ENCODE measurements around the gene MAML3.

Gene MAML3

GRCh38 chr4:139907001-139907809, 246.8 kb downstream of the MAML3 start:
- no peak for DNase-seq (ENCODE audit: low read depth in 2 of 2, low spot score in 1 of 2)

- DNase-seq (ENCODE audit: low read depth in 2 of 2, low spot score in 1 of 2): no peak
Measured at GRCh38 chr4:139905489-139905888, 248.5 kb downstream of the MAML3 start.

DNA sequence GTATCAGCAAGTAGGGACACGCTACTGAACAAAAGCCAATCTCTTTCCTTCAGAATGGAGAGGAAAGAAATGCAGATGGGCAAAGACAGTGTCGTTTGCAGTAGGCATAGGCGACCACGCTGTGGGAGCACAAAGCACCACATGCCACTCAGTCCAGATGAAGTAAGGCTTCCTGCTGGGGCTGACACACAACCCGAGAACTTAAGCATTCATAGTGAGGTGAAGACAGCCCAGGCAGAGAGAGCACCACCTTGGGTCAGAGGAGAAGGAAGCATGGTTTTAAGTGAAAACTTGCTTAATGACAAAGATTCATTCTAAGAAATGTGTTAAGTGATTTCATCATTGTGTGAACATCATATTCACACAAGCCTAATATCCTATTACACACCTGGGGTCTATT, 249.6 kb downstream of the MAML3 start:
- DNase-seq (ENCODE audit: low read depth in 2 of 2, low spot score in 1 of 2): no peak

GRCh38 chr4:139903845-139904244, 250.1 kb downstream of the MAML3 start:
- DNase-seq (ENCODE audit: low read depth in 2 of 2, low spot score in 1 of 2): no peak

DNA sequence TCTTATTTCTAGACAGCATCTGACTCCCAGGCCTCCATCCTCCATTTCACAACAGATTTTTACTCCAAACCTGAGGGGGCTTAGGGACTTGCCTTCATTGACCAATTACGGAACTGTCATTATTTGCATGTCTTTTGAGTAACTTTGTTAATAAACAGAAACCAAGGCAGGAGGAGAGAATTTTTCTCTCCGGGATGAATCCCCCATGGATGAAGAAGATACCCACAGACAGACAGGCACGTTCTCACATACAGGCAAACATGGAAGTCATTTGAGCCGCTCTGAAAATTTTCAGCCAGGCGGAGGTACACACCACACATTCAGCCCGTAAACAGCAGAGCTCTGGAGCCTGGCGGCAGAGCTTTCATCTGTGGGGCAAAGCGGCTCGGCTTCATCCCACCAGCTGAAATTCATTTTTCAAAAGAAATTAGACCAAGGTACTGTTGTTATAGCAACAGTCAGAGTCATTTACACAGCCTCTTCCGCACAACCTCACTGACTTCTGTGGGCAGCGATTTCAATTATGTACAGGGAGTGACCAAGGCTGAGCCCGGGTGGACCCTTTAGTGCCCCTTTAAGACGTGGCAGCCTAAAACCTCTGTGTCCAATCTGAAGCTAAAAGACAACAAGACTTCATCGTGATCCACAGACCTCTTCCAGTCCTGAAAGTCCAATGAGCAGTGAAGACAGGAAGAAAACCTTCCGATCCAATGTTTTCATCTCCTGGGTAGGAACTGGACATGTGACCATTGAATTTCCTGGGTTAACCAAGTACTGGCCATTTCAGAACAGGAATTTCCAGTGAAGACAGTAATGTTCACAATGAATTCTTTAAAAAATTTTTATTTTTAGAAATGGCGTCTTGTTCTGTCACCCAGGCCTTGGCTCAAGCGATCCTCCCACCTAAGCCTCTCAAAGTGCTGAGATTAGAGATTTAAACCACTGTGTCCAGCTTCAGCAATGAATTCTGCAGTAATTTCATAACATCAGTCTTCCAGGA, 251.4 kb downstream of the MAML3 start:
- no peak for DNase-seq (ENCODE audit: low read depth in 2 of 2, low spot score in 1 of 2)

GRCh38 chr4:139901531-139902320, 252.3 kb downstream of the MAML3 start:
- DNase-seq (ENCODE audit: low read depth in 2 of 2, low spot score in 1 of 2): no peak

DNA sequence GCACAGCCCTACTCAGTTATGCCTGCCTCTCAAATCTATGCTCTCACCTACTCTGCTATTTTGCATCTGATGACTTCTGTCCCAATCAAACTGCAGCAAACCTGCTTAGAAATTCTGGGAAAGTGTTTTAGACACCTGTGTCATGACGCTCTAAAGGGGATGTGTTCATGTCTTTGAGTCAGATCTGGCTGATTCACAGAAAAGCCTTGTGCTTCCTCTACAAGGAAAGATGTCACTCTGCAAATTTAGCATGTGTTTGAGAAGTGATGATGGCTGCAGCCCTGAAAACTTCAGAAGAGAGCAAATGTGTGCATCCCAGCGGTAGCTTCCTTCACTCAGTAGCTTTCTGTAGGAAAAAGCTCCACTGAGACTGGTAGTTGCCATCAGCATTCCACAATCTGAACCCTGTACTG, 253.0 kb downstream of the MAML3 start:
- DNase-seq (ENCODE audit: low read depth in 2 of 2, low spot score in 1 of 2): no peak

GRCh38 chr4:139899346-139899745, 254.6 kb downstream of the MAML3 start:
- no peak for DNase-seq (ENCODE audit: low read depth in 2 of 2, low spot score in 1 of 2)

DNA sequence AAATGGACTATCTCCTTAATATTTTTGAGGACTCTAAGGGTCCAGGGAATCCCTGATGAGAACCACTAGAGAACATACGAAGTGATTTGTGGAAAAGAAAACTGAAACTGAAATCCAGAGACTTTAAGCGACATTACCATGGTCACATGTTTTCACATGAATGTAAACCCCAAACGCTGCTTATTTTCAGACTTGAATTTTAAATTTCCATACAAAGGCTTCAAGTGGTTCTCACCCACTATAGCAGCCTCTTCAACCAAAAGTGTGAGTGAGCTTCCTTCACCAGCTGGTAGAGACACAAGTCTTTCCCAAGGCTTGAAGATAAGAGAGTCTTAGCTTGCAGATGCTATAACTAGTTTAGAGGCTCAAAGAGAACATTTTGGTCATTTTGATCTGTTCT, 255.7 kb downstream of the MAML3 start:
- DNase-seq (ENCODE audit: low read depth in 2 of 2, low spot score in 1 of 2): no peak

DNA sequence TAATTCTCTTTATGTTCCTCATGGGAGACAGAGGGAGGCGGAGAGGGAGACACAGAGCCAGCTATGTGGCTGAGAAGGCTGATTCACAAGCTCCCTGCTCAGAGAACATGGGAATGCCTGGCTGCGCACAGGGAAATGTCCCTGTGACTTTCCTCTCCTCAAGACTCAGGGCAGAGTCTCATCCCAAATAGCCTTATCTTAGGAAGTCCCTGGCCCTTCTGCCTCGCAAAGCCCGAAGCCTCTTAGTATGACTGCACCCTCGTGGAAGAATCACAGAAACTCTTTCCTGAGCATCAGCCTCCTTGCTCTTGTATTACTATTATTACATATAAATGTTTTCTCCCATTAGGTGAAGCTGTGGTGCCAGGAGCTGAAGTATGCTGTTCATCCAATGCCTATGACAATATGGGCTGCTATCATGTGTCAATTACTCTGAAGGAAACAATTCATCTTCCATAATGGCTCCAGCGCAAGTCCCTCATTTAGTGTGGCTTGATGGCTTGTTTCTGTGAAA, 257.8 kb downstream of the MAML3 start:
- DNase-seq (ENCODE audit: low read depth in 2 of 2, low spot score in 1 of 2): no peak

- DNase-seq (ENCODE audit: low read depth in 2 of 2, low spot score in 1 of 2): no peak
Measured at GRCh38 chr4:139893801-139894200, 260.2 kb downstream of the MAML3 start.

DNA sequence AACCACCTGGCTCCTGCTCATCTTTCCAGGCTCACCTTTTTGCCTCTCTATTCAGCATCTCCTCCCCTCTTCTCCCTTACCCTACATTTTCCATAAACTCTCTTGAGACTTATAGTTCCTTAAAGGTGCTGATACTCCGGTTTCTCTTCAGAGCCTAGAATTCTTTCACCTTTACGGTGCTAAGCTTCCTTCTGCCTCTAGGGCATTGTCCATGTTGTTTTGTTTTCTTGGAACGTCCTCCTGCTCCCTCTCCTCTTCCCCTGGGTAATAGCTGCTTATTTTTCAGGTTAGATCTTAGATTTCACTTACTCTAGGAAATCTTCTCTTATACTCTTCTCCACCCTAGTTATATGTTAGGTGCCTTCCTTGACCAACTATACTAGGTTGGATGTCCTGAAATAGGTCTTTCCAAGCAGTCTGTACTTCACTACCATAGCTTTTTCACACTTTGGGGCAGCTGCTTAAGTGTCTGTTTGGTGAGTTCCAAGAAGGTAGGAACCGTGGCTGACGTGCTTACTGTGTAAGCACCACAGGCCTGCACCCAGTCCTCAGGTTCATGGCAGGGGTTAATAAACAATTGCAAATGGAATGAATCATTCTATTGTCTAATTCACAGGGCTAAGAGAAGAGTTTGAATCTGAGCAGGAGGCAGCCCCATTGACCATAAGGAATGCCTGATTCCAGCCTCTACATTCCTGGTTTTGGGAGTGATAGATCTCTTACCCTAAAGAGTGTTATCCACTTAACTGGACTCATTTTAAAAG, 260.8 kb downstream of the MAML3 start:
- DNase-seq (ENCODE audit: low read depth in 2 of 2, low spot score in 1 of 2): no peak

DNA sequence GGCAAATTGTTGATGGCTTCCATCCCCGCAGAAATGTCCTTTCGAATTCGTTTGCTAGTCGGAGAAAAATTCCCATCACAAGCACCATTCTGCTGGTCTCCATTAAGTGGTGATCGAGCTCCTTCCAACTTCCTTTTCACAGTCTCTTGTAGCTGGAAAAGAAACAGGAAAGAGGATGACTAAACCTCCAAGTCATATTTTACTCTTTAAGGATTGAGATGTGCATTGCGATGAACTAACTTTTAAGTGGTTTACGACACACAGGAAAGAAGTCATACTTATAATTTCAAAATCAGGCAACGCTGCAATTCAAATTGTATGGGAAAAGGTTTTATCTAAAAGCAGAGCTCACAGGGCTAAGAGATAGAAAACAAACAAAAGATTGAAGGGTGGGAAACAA, 263.2 kb downstream of the MAML3 start:
- DNase-seq (ENCODE audit: low read depth in 2 of 2, low spot score in 1 of 2): no peak

GRCh38 chr4:139889901-139890300, 264.1 kb downstream of the MAML3 start:
- DNase-seq (ENCODE audit: low read depth in 2 of 2, low spot score in 1 of 2): no peak

DNA sequence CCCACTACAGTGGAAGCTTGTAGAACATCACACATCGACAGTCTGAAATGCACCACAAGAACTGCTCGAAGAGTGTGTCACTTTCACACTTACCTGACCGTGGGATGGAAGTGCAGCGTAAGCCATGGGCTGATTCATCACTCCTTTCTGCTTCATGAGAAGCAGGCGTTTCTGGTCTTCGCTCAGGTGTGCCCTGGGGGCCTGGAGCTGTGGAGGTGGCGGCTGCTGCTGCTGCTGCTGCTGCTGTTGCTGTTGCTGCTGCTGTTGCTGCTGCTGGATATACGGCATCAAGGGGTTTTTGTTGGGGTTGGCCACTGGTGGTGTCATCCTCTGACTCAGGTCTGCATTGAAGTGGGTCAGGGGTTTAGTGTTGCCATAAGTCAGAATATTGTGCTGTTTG, 264.7 kb downstream of the MAML3 start:
- no peak for DNase-seq (ENCODE audit: low read depth in 2 of 2, low spot score in 1 of 2)

DNA sequence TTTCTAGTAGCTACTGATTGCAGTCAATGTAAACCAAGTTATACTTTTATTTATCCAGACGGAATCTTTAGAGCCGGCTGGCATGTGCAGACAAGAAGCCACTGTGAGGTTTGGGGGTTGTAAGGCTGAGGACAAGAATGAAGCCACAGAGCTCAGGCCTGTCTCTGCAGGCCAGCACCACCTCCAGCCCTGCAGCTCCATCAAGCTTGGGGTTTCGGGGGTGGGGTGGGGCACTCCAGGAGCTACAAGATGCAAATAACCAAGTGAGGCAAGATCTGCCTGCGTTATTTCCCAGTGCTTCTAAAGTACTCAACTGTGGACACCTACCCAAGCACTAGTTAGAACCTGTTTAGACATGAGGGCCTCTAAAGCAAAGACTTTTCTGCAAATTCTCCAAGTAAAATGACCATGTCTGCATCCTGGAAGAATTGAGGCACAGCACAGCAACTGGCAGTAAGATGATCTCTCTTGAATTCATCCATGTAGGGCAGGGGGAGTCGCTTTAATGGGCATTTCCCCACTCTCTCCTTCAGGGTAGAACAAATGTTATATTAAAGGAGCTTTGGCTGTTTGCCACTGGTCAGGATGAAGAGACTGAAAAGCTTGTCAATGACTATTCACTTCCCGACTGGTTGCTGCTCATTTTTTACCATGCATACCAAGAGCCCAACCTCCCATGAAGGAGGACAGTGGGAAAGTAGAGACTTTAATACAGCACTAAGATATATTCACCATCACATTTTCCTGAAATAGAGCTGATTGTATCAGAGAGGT, 265.8 kb downstream of the MAML3 start:
- DNase-seq (ENCODE audit: low read depth in 2 of 2, low spot score in 1 of 2): no peak

DNA sequence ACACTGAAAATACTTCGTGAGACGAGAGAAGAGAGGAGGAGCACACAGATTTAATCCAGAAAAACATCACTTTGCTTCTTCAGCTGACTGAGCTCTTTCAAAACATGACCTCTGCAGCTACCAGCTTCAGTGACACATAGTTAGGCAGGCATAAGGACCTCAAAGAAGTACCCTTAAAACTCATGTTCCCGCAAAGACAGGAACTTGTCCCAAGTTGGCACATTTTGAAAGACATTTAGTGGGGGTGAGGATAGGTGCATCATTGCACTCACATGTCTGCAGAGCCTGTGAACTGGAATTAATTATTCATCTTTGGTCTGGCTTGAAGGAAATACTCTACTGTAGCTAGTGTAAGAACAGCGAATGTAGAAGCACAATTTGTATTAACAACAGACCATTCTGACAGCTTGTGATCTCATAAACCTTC, 266.6 kb downstream of the MAML3 start:
- DNase-seq (ENCODE audit: low read depth in 2 of 2, low spot score in 1 of 2): no peak

- no peak for DNase-seq (ENCODE audit: low read depth in 2 of 2, low spot score in 1 of 2)
Measured at GRCh38 chr4:139886798-139887197, 267.2 kb downstream of the MAML3 start.

DNA sequence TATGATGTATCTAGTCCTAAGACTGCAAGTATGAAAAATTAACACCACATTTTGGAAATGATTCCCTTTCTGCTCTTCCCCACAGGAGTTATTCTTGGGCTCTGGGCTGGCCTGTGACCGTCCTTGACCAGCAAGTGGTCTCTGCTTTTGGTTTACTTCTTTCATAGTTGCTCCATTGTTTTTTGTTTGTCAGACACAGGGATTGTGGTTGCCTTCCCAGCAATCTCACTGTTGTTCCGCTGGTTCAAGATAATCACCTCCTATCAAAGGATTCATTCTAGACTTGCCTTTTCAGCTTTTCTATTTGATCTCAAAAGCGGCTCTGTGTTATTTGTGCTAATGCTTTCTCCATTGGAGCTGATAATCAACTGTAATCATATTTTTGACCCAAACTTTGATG, 269.5 kb downstream of the MAML3 start:
- no peak for DNase-seq (ENCODE audit: low read depth in 2 of 2, low spot score in 1 of 2)

GRCh38 chr4:139880841-139881240, 273.1 kb downstream of the MAML3 start:
- DNase-seq (ENCODE audit: low read depth in 2 of 2, low spot score in 1 of 2): no peak
